ENCODE data around the gene TMEM234.
A peak's percentile ranks its signal among the peaks of the same experiment; 100 is the strongest.

Gene TMEM234

DNA sequence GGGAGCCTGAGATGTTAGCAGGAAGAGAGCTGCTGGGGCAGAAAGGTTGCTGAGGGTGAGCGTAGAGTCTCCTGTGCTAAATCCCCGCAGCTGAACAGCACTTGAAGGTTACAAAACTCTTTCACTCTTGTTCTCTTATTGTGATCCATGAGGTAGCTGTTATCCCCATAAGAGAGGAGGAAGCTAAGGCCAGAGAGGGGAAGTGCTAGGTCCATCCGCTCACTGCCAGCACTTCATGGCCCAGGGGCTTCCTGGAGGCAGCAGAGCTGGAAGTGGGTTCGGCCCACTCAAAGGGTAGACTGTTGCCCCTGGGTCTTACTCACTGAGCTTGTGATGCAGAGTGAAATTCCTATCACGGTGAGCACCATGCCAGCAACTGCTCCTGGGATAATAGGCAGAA is 5.6 kb downstream of the TMEM234 start:
- Histone ChIP-seq H3K4me3 (ENCODE audit: low read length in 2 of 2) (no peak overlapping the region), H3K27me3 (ENCODE audit: control insufficient read depth in 1 of 2, insufficient read depth in 2 of 2, low read length in 2 of 2) (no peaks in the 10 kb centered on the region), H3K9ac (ENCODE audit: low read length in 2 of 2) (no peak overlapping the region), H3K36me3 (ENCODE audit: control insufficient read depth in 2 of 2, insufficient read depth in 2 of 2, low read length in 2 of 2) (peaks cover 24 to 38% of the 10 kb centered on the region in 2 donors), H3K4me1 (ENCODE audit: control insufficient read depth, insufficient read depth, low read length) (peaks cover 14% of the 10 kb centered on the region), H3K9me3 (ENCODE audit: control insufficient read depth in 2 of 2, low read length in 2 of 2) (no peaks in the 10 kb centered on the region), H3K27ac (ENCODE audit: low read length) (no peak overlapping the region)

DNA sequence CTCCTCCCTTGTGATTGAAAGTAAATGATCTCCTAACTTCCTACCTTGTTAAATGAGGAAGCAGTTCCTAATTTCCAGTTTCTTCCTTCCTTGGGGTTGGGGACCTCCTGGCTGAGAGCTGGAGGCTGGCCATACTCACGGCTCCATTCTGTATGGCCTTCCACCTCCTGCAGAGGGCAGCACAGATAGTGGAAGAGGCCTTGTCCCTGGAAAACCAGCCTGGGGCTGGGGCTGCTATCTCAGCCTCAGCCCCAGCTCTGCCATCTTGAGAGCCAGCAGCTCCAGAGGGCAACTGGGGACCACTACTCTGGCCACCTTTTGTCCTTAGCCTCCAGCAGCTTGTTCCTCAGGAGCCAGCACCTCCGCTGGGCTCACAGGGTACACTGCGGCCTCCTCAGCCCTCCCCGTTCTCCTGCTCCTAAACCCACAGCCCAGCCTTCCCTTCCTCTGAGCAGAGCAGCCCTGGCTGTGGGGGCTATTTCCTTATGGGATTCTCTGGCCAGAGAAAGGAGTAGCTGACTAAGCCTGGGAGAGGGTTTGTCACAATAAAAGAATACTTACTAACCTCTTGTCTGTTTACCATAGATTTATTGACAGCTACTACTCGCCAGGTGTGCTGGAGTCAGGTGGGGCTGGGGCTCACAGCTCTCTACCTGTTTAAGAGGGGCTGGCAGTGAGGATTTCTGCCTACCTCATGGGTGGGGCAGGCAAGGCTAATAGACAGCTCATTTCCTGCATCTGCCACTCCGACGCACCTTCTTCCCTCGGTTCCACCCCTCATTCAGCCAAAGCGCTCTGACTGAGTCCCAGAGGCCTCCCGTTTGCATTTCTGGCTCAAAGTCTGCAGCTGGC is 6.3 kb downstream of the TMEM234 start:
- no peak overlapping the region for H3K9ac ChIP-seq (ENCODE audit: low read length in 2 of 2)
- H3K27me3 ChIP-seq (ENCODE audit: control insufficient read depth in 1 of 2, insufficient read depth in 2 of 2, low read length in 2 of 2): no peaks in the 10 kb centered on the region
- H3K9me3 ChIP-seq (ENCODE audit: control insufficient read depth in 2 of 2, low read length in 2 of 2): no peaks in the 10 kb centered on the region
- no peak overlapping the region for H3K27ac ChIP-seq (ENCODE audit: low read length)
- no peak overlapping the region for H3K4me3 ChIP-seq (ENCODE audit: low read length in 2 of 2)
- peaks cover 7% of the 10 kb centered on the region for H3K4me1 ChIP-seq (ENCODE audit: control insufficient read depth, insufficient read depth, low read length)
- peaks cover 24 to 38% of the 10 kb centered on the region in 2 donors for H3K36me3 ChIP-seq (ENCODE audit: control insufficient read depth in 2 of 2, insufficient read depth in 2 of 2, low read length in 2 of 2)

DNA sequence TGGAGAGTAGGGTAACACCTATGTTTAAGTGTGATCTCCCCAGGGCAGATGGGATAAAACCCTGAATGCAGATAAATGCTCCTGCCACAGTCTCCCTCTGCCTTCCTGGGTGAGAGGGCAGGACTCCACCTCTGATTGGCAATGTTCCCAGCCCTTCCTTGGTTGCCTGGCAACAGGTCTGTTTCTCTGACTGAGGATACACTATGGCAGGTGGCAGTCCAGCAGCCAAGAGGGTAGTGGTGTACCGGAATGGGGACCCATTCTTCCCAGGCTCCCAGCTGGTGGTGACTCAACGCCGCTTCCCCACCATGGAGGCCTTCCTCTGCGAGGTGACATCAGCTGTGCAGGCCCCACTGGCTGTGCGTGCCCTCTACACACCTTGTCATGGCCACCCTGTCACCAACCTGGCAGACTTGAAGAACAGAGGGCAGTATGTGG is 13.2 kb downstream of the TMEM234 start, which contains the start of gene DCDC2B:
Gene DCDC2B (plus strand): TSS at position 199 of the 438 bp plus-strand sequence. CDS start 5 bp downstream, at position 204.
- Histone ChIP-seq H3K36me3 (ENCODE audit: control insufficient read depth in 2 of 2, insufficient read depth in 2 of 2, low read length in 2 of 2) (peaks cover 0 to 5% of the 10 kb centered on the region in 2 donors), H3K27me3 (ENCODE audit: control insufficient read depth in 1 of 2, insufficient read depth in 2 of 2, low read length in 2 of 2) (no peaks in the 10 kb centered on the region), H3K4me3 (ENCODE audit: low read length in 2 of 2) (no peak within 1 kb of the TSS), H3K4me1 (ENCODE audit: control insufficient read depth, insufficient read depth, low read length) (peaks cover 22% of the 10 kb centered on the region), H3K9ac (ENCODE audit: low read length in 2 of 2) (no peak within 1 kb of the TSS), H3K27ac (ENCODE audit: low read length) (no peak within 1 kb of the TSS), H3K9me3 (ENCODE audit: control insufficient read depth in 2 of 2, low read length in 2 of 2) (no peaks in the 10 kb centered on the region)

DNA sequence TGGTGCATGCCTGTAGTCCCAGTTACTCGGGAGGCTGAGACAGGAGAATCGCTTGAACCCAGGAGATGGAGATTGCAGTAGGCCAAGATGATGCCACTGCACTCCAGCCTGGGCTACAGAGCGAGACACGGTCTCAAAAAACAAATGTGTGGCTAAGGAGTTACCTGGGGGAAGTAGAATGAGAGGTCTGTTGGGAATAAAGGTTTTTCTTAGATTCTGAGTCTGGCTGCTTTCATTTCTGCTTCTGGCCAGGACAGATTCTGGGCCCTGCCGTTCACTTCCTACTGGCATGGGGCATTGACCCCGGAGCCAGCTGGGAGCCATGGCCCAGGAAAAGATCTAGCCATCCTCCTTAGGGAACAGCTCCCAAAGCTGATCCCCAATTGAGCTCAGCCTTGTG is 13.7 kb downstream of the TMEM234 start:
- H3K27ac ChIP-seq (ENCODE audit: low read length): no peak overlapping the region
- H3K4me1 ChIP-seq (ENCODE audit: control insufficient read depth, insufficient read depth, low read length): peaks cover 22% of the 10 kb centered on the region
- no peaks in the 10 kb centered on the region for H3K27me3 ChIP-seq (ENCODE audit: control insufficient read depth in 1 of 2, insufficient read depth in 2 of 2, low read length in 2 of 2)
- H3K9me3 ChIP-seq (ENCODE audit: control insufficient read depth in 2 of 2, low read length in 2 of 2): no peaks in the 10 kb centered on the region
- H3K36me3 ChIP-seq (ENCODE audit: control insufficient read depth in 2 of 2, insufficient read depth in 2 of 2, low read length in 2 of 2): peaks cover 0 to 6% of the 10 kb centered on the region in 2 donors
- no peak overlapping the region for H3K4me3 ChIP-seq (ENCODE audit: low read length in 2 of 2)
- H3K9ac ChIP-seq (ENCODE audit: low read length in 2 of 2): no peak overlapping the region

DNA sequence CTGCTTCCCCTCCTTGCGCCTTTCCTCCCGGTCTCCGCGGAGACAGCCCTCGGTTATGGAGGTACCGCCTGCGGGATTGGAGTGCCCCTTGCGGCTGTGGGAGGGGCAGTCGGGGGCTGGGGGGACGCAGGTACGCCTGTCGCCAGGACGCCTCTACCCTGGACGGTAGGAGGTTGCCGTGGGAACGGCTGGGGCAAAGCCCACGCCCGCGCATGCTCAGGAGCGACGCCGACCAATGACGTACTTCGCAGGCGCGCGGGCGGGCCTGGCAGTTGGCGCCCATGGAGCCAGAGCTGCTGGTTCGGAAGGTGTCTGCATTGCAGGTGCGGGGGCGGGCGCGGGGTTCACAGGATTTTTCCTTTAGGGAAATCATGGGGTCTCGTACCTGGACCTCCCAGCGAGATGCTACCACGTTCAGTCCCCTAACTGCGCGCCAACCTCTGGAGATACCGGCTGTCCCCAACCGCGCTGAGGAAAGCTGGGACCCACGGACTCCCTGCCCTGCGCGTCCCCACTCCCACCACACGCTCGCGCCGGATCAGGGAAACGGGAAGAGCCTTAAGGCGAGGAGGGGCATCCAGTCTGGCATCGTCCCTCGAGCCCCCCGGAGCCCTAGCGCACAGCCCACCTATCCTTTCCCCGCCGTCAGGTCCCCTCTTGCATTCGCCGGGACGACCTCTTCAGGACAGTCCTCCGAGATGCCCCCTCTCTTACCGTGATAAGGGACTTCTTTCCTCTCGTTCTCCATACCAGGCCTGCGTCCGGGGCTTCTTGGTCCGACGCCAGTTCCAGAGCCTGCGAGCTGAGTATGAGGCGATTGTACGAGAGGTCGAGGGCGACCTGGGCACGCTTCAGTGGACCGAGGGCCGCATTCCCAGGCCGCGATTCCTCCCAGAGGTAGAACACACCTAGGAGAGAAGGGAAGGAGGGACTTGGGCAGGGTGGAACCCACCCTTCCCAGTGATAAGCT is 16.5 kb downstream of the TMEM234 start, which contains the start of gene IQCC:
Gene IQCC (plus strand): TSS at position 271 of the 970 bp plus-strand sequence. CDS start 11 bp downstream, at position 282.
- Histone ChIP-seq H3K9ac (ENCODE audit: low read length in 2 of 2) (peak within 1 kb of the TSS; percentile 90 to 92), H3K9me3 (ENCODE audit: control insufficient read depth in 2 of 2, low read length in 2 of 2) (no peaks in the 10 kb centered on the region), H3K36me3 (ENCODE audit: control insufficient read depth in 2 of 2, insufficient read depth in 2 of 2, low read length in 2 of 2) (peaks cover 0 to 3% of the 10 kb centered on the region in 2 donors), H3K27ac (ENCODE audit: low read length) (no peak within 1 kb of the TSS), H3K4me3 (ENCODE audit: low read length in 2 of 2) (peak within 1 kb of the TSS; percentile 84 to 86), H3K4me1 (ENCODE audit: control insufficient read depth, insufficient read depth, low read length) (peaks cover 32% of the 10 kb centered on the region), H3K27me3 (ENCODE audit: control insufficient read depth in 1 of 2, insufficient read depth in 2 of 2, low read length in 2 of 2) (no peaks in the 10 kb centered on the region)

DNA sequence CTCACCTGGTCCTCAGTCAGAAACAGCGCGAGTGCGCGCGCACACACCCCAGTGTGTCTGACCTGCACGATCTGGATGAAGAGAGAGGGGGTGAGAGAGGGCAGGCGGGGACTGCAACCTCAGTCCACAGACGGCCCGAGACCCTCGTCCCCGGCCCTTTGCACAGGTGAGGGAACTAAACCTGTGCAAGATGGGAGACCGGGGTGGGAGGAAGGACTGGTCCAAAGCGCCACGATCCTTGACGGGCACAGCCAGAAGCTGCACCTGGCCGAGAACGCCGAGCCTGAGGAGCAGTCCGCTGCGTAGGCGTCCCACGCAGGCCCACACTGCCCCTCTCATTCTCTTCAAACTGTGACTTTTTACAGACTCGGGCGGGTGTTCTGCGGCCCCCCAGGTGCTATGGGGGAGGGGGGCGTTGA is 17.2 kb downstream of the TMEM234 start:
- no peak overlapping the region for H3K27ac ChIP-seq (ENCODE audit: low read length)

DNA sequence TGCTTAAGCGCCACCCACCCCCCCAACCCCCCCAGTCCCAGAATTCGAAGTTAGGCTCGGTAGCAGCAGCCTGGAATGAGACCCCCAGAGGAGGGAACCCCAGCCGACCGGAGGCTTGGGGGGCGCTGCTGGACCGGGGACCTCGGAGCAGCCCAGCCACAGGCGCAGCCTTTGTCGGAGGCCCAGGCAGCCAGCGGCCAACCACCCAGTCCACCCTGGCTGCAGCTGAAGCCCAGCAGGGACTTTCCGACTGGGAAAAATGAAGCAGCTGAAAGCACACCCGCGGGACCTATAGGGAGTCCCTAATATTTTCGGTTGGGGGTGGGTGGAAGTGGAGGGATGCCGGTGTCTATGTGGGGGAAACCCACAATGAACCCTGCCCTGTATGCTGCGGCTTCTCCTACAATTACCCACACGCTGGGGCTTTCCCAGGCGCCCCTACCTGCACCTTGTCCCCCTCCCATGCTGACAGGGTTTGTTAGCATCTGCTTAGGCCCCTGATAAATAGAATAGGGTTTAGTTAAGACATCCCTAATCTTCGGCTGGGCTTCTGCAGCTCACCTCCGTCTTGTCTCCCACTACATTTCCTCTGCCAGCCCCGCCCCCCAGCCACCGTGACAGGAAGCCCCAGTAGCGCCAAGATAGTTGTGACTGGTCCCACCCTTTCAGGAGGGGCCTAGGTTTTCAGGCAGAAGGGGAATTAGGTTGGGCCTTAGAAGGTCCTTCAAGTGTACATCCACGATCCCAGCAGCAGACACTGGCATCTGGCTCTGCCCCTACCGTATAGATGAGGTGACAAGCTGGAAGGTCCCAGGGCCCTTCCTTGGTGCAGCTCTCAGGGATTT is 20.9 kb downstream of the TMEM234 start:
- peak overlapping the region; percentile 83 for H3K27ac ChIP-seq (ENCODE audit: low read length)
- H3K4me1 ChIP-seq (ENCODE audit: control insufficient read depth, insufficient read depth, low read length): peaks cover 43% of the 10 kb centered on the region
- peak overlapping the region; percentile 76 to 92 for H3K9ac ChIP-seq (ENCODE audit: low read length in 2 of 2)
- H3K9me3 ChIP-seq (ENCODE audit: control insufficient read depth in 2 of 2, low read length in 2 of 2): no peaks in the 10 kb centered on the region
- H3K36me3 ChIP-seq (ENCODE audit: control insufficient read depth in 2 of 2, insufficient read depth in 2 of 2, low read length in 2 of 2): peaks cover 10 to 22% of the 10 kb centered on the region in 2 donors
- H3K4me3 ChIP-seq (ENCODE audit: low read length in 2 of 2): peak overlapping the region; percentile 86 to 91
- no peaks in the 10 kb centered on the region for H3K27me3 ChIP-seq (ENCODE audit: control insufficient read depth in 1 of 2, insufficient read depth in 2 of 2, low read length in 2 of 2)

More for the DNA sequence above, 17.2 kb downstream of the TMEM234 start:
- peaks cover 37% of the 10 kb centered on the region for H3K4me1 ChIP-seq (ENCODE audit: control insufficient read depth, insufficient read depth, low read length)
- H3K27me3 ChIP-seq (ENCODE audit: control insufficient read depth in 1 of 2, insufficient read depth in 2 of 2, low read length in 2 of 2): no peaks in the 10 kb centered on the region
- no peaks in the 10 kb centered on the region for H3K9me3 ChIP-seq (ENCODE audit: control insufficient read depth in 2 of 2, low read length in 2 of 2)
- peak overlapping the region; percentile 84 to 86 for H3K4me3 ChIP-seq (ENCODE audit: low read length in 2 of 2)
- H3K9ac ChIP-seq (ENCODE audit: low read length in 2 of 2): peak overlapping the region; percentile 90 to 92
- peaks cover 0 to 3% of the 10 kb centered on the region in 2 donors for H3K36me3 ChIP-seq (ENCODE audit: control insufficient read depth in 2 of 2, insufficient read depth in 2 of 2, low read length in 2 of 2)

DNA sequence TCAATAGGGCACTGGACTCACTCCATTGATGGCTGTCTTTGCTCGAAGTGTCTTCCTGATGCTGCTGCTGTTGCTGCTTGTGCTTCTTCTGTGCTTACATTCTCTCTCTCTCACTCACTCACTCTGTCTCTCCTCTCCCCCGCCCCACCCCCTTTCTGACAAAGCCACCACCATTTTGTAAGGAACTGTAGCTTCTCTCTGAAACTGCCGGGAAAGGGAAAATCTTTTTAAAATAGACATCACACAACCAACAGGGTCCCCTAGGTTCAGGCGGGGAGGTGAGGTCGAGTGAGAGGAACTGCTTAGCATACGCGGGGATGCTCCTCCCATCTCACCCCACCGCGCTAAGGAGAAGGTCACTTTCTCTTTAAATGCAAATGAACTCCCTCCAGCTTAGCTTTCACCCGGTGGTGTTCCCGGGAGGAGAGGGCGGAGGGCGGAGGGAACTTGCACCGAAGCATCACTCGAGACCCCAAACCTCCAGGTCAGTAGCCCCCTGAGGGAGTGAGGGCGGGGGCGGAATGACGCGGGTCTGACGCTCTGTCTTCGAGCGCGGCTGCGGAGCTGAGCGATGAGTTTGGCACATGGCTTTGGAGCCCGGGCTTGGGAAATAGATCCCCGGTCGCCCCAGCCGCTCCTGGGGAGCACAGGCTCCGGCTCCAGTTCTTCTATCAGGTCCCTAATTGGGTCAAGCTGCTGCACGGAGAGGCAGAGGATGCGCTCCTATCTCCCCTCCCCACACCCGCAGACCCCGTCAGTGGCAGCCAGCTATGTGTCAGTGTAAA is 21.7 kb downstream of the TMEM234 start, which contains the start of gene CCDC28B:
Gene CCDC28B (plus strand): TSS at position 370 of the 785 bp plus-strand sequence. CDS start 1,341 bp downstream, outside the sequence.
- Histone ChIP-seq H3K36me3 (ENCODE audit: control insufficient read depth in 2 of 2, insufficient read depth in 2 of 2, low read length in 2 of 2) (peaks cover 16 to 30% of the 10 kb centered on the region in 2 donors), H3K9me3 (ENCODE audit: control insufficient read depth in 2 of 2, low read length in 2 of 2) (no peaks in the 10 kb centered on the region), H3K4me1 (ENCODE audit: control insufficient read depth, insufficient read depth, low read length) (peaks cover 38% of the 10 kb centered on the region), H3K4me3 (ENCODE audit: low read length in 2 of 2) (peak within 1 kb of the TSS; percentile 86 to 91), H3K9ac (ENCODE audit: low read length in 2 of 2) (peak within 1 kb of the TSS; percentile 84 to 92), H3K27me3 (ENCODE audit: control insufficient read depth in 1 of 2, insufficient read depth in 2 of 2, low read length in 2 of 2) (no peaks in the 10 kb centered on the region), H3K27ac (ENCODE audit: low read length) (peak within 1 kb of the TSS; percentile 83)

DNA sequence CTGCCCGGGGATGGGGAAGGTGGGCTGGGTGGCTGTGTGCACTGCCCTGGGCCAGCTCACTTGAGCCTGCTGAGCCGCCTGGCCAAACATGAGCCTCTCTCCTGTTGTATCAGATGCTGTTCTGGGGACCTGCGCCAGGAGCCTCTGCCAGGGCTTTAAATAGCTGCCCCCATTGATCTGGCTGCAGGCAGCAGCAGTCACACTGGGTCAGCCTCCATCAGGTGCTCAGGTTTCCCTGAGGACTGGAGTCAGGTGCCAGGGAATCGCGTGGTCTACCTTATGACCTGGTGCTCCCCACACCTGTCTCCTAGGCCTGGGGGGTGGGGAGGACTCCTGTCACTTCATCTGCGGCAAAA is 22.5 kb downstream of the TMEM234 start:
- Histone ChIP-seq H3K27me3 (ENCODE audit: control insufficient read depth in 1 of 2, insufficient read depth in 2 of 2, low read length in 2 of 2) (no peaks in the 10 kb centered on the region), H3K9ac (ENCODE audit: low read length in 2 of 2) (peak overlapping the region; percentile 84 to 92), H3K9me3 (ENCODE audit: control insufficient read depth in 2 of 2, low read length in 2 of 2) (no peaks in the 10 kb centered on the region), H3K36me3 (ENCODE audit: control insufficient read depth in 2 of 2, insufficient read depth in 2 of 2, low read length in 2 of 2) (peaks cover 24 to 37% of the 10 kb centered on the region in 2 donors), H3K4me3 (ENCODE audit: low read length in 2 of 2) (peak overlapping the region; percentile 86 to 91), H3K4me1 (ENCODE audit: control insufficient read depth, insufficient read depth, low read length) (peaks cover 31% of the 10 kb centered on the region), H3K27ac (ENCODE audit: low read length) (peak overlapping the region; percentile 83)
